Measurements from ENCODE around the gene JPH2.

- TF ChIP-seq, protein P1, sequence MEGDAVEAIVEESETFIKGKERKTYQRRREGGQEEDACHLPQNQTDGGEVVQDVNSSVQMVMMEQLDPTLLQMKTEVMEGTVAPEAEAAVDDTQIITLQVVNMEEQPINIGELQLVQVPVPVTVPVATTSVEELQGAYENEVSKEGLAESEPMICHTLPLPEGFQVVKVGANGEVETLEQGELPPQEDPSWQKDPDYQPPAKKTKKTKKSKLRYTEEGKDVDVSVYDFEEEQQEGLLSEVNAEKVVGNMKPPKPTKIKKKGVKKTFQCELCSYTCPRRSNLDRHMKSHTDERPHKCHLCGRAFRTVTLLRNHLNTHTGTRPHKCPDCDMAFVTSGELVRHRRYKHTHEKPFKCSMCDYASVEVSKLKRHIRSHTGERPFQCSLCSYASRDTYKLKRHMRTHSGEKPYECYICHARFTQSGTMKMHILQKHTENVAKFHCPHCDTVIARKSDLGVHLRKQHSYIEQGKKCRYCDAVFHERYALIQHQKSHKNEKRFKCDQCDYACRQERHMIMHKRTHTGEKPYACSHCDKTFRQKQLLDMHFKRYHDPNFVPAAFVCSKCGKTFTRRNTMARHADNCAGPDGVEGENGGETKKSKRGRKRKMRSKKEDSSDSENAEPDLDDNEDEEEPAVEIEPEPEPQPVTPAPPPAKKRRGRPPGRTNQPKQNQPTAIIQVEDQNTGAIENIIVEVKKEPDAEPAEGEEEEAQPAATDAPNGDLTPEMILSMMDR (IDR thresholded peaks at IDR 0.05; ENCODE audit: insufficient read depth, low read length): no peak
- no peak for TF ChIP-seq POLR2AphosphoS5 (IDR thresholded peaks at IDR 0.05; ENCODE audit: low read depth)
Measured at GRCh38 chr20:44135012-44135412, 52.0 kb downstream of the JPH2 start.

Data from HL-60 (cell line).